CD4-positive, CD25-positive, alpha-beta regulatory T cell (primary cell): ENCODE results near the gene KRTAP4-12. TPM values are rescaled to one million over a fixed set of nuclear protein-coding genes. Genes with fewer than 3 reads are reported as not detected.
"Not testable (repeated sequence)": the region's sequence is repeated elsewhere in the genome, so short reads cannot be mapped to it uniquely, and the experiment has no call there.

ENCODE experiments used
- ATAC-seq, 2 donors: fragments of 150-1000 bp; cut with Tn5 transposase; one replicate each; pipeline ENCODE4 v1.10.0; 2021; ENCODE audit warnings: low read depth in 2 of 2, moderate number of reproducible peaks in 2 of 2, moderate library complexity in 1 of 2
- DNase-seq, 3 donors: peaks; one replicate each; pipeline versions ENCODE4 v3.0.0 to v3.0.0-alpha.2; 2012 to 2022; ENCODE audit warnings: mixed read lengths in 1 of 3
- H3K27ac ChIP-seq: one replicate; pipeline ENCODE4 v1.7.0; 2013; ENCODE audit warnings: mild to moderate bottlenecking, low read length; ENCODE audit not compliant: insufficient read depth, poor library complexity, severe bottlenecking
- H3K27me3 ChIP-seq: one replicate; pipeline ENCODE4 v1.7.0; 2013; ENCODE audit warnings: low read length; ENCODE audit not compliant: control insufficient read depth, insufficient read depth
- H3K36me3 ChIP-seq: one replicate; pipeline ENCODE4 v1.7.0; 2013; ENCODE audit warnings: mild to moderate bottlenecking, low read length, moderate library complexity; ENCODE audit not compliant: control insufficient read depth, insufficient read depth
- H3K4me1 ChIP-seq: 2 replicates; pipeline ENCODE4 v1.7.0; 2013; ENCODE audit warnings: mild to moderate bottlenecking, low read length; ENCODE audit not compliant: insufficient read depth, control insufficient read depth, poor library complexity, severe bottlenecking
- H3K4me3 ChIP-seq: one replicate; pipeline ENCODE4 v1.7.0; 2013; ENCODE audit warnings: low read depth, mild to moderate bottlenecking, low read length, moderate library complexity
- H3K9me3 ChIP-seq, 2 experiments: 1 replicate in 1 of 2; 2 replicates in 1 of 2; pipeline ENCODE4 v1.7.0; 2013; ENCODE audit warnings: low read length in 2 of 2, mild to moderate bottlenecking in 1 of 2, moderate library complexity in 1 of 2; ENCODE audit not compliant: control insufficient read depth in 2 of 2
- H3K27ac Mint-ChIP-seq, 3 donors: one replicate each; pipeline ENCODE4 v1.8.0; 2020 to 2022; ENCODE audit warnings: mild to moderate bottlenecking in 3 of 3, mixed read lengths in 3 of 3, moderate library complexity in 2 of 3
- H3K27me3 Mint-ChIP-seq: one replicate; pipeline ENCODE4 v1.8.0; 2022; ENCODE audit warnings: mild to moderate bottlenecking, mixed read lengths
- H3K36me3 Mint-ChIP-seq: one replicate; pipeline ENCODE4 v1.8.0; 2020; ENCODE audit warnings: mixed read lengths
- H3K4me1 Mint-ChIP-seq, 4 donors: one replicate each; pipeline ENCODE4 v1.8.0; 2020 to 2022; ENCODE audit warnings: mixed read lengths in 4 of 4, mild to moderate bottlenecking in 1 of 4
- H3K4me3 Mint-ChIP-seq, 4 donors: one replicate each; pipeline ENCODE4 v1.8.0; 2020 to 2022; ENCODE audit warnings: mild to moderate bottlenecking in 4 of 4, mixed read lengths in 4 of 4, moderate library complexity in 3 of 4
- H3K9me3 Mint-ChIP-seq, 7 donors: one replicate each; pipeline ENCODE4 v1.8.0; 2020 to 2022; ENCODE audit warnings: mixed read lengths in 7 of 7, mild to moderate bottlenecking in 3 of 7, moderate library complexity in 2 of 7
- polyA plus RNA-seq, 4 donors: library from polyadenylated mRNA; unstranded; fragments of 300-500 nt; fragmentation: Illumina TruSeq; gene quantifications; one replicate each; pipeline ENCODE4 v1.2.3, GENCODE V29; 2021
- total RNA-seq: library from RNA; stranded (reverse); gene quantifications from one replicate; pipeline ENCODE4 v1.2.3, GENCODE V29; 2022

The KRTAP4-12 gene
- total and polyA plus RNA-seq, 5 donors from 2014 or later = not detected

DNA sequence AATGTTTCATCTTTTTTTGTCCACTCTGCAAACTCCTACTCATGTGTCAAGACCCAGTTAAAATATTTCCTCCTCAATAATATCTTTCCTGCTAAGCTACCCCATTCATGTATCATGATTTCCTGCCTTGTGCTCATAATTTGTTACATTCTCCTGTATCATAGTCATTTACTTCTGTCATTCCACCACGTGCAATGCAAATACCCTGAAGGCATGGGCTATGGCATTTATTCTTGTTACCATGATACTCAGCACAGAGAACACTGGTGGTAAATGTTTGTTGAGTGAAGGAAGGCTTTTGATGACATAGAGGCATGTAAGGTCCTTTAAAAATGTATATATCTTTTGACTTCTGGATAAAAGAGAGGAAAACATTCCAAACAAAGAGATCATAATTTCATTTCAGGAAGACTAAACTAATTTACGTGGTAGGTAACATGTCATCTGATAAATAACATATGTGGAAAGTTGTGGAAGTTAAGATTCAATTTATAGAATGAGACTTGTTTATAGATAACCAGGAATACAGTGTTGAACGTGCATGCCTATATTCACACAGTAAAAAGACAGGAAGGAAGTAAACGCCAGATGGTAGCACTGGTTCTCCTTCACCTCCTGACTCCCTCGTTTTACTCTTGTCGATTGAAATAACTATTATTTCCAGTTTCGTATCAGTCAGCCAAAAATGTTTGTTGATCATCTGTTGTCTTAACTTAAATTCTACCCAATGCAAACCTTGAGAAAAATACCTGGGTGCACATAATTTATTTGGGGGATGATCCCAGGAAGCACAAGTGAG, 24.1 kb downstream of the KRTAP4-12 start:
- not testable (repeated sequence) for H3K27ac Mint-ChIP-seq, H3K9me3 Mint-ChIP-seq, H3K4me1 ChIP-seq, ATAC-seq, H3K27me3 ChIP-seq, H3K36me3 ChIP-seq, H3K9me3 ChIP-seq, H3K4me1 Mint-ChIP-seq, DNase-seq, H3K36me3 Mint-ChIP-seq, H3K27ac ChIP-seq, H3K4me3 ChIP-seq
- peaks cover 28% of the 10 kb centered on the region for H3K27me3 Mint-ChIP-seq
- H3K4me3 Mint-ChIP-seq = peak overlapping the region in 1 of 4 donors; percentile 23

DNA sequence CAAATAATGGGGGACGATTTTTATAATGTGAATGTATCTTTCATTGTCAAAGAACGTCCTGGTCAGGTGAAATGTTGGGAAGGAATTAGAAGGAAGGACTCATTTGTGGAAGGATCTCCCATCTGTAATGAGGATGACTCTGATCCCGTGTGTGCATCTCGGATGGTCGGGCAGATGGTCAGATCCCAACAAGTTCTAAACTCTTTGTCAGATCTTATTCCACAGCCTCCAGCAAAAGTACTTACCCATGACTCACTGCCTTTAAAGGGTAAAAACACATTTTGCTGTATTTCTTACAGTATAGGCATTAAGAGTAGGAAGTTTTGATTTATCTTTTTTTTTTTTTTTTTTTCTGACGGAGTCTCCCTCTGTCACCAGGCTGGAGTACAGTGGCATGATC, 25.5 kb downstream of the KRTAP4-12 start:
- no peaks in the 10 kb centered on the region for H3K4me1 ChIP-seq
- peaks cover 0 to 9% (median 2%) of the 10 kb centered on the region in 4 donors for H3K4me1 Mint-ChIP-seq
- no peaks in the 10 kb centered on the region for H3K36me3 Mint-ChIP-seq
- ATAC-seq (no peak), DNase-seq (no peak)
- no peaks in the 10 kb centered on the region for H3K9me3 ChIP-seq
- no peak overlapping the region for H3K4me3 Mint-ChIP-seq
- H3K9me3 Mint-ChIP-seq = peaks cover 0 to 3% (median 0%) of the 10 kb centered on the region in 7 donors
- H3K27me3 ChIP-seq = peaks cover 4% of the 10 kb centered on the region
- no peak overlapping the region for H3K27ac ChIP-seq
- H3K27me3 Mint-ChIP-seq = peaks cover 34% of the 10 kb centered on the region
- H3K36me3 ChIP-seq = no peaks in the 10 kb centered on the region
- no peak overlapping the region for H3K4me3 ChIP-seq
- no peak overlapping the region for H3K27ac Mint-ChIP-seq

DNA sequence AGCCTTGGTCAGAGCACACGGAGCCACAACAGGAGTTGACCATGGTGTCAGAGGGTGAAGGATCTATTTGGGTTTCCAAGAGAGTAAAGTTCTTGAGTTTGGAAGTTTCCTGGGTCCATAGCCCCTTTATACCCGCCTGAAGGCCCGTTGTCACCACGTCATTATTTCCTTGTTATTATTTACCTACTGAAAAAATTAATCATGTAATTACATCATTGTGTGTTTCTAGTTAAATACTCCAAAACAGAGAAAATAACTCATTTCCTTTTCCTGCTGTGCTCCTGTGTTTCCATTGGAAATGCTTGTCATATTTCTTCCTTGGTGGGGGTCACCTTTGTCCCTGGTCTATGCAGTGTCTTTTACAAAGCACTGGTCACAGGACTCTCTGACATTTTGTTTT, 25.9 kb downstream of the KRTAP4-12 start, which contains the start of gene KRTAP4-8:
TSS of gene KRTAP4-8 (minus strand) at position 101 of the 400 bp plus-strand sequence. CDS start at position 43, 58 bp downstream.
- Histone ChIP-seq H3K4me3 (no peak within 1 kb of the TSS), H3K4me1 (no peaks in the 10 kb centered on the region), H3K36me3 (no peaks in the 10 kb centered on the region), H3K9me3 (no peaks in the 10 kb centered on the region), H3K27me3 (peaks cover 4% of the 10 kb centered on the region), H3K27ac (no peak within 1 kb of the TSS)
- Mint-ChIP-seq H3K4me3 (no peak within 1 kb of the TSS), H3K27me3 (peaks cover 34% of the 10 kb centered on the region), H3K27ac (no peak within 1 kb of the TSS), H3K9me3 (peaks cover 0 to 3% (median 0%) of the 10 kb centered on the region in 7 donors), H3K4me1 (peaks cover 0 to 9% (median 2%) of the 10 kb centered on the region in 4 donors), H3K36me3 (no peaks in the 10 kb centered on the region)
- ATAC-seq (no peak), DNase-seq (no peak)

GRCh38 chr17:41096055-41096454, 27.9 kb downstream of the KRTAP4-12 start:
- no peak for ATAC-seq
- no peak overlapping the region for H3K4me3 Mint-ChIP-seq
- peaks cover 34% of the 10 kb centered on the region for H3K27me3 Mint-ChIP-seq
- Histone ChIP-seq H3K36me3 (no peaks in the 10 kb centered on the region), H3K27me3 (peaks cover 4% of the 10 kb centered on the region), H3K4me3 (no peak overlapping the region), H3K27ac (no peak overlapping the region), H3K4me1 (no peaks in the 10 kb centered on the region), H3K9me3 (no peaks in the 10 kb centered on the region)
- peaks cover 0 to 3% (median 0%) of the 10 kb centered on the region in 7 donors for H3K9me3 Mint-ChIP-seq
- no peak overlapping the region for H3K27ac Mint-ChIP-seq
- no peak for DNase-seq
- peaks cover 0 to 9% (median 2%) of the 10 kb centered on the region in 4 donors for H3K4me1 Mint-ChIP-seq
- H3K36me3 Mint-ChIP-seq = no peaks in the 10 kb centered on the region

DNA sequence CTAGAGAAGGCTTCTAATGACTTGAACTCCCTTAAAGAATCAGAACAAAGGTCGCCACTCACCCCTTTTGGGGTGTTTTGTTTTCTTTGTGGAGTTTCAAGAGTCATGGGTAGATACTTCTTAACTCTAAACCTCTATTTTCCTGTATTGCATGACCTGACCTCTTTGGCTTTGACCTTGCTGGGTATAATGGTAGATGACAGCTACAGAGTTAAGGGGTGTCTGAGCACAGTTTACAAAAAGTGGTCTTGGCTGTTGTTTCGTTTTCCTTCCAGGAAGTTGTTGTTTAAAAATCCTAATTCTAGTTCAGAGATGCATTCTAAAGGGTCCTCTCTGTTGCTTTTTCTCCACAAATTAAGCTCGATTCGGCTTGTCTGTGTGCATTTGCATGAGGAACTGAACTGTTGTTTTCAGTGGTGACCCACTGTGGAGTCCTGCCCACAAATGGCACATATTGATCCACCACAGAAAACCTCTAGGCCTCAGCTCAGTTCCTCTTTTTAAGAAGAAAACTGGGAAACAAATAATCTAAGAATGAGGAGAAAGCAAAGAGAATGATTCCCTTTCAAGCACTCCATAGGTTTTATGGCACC, 35.1 kb downstream of the KRTAP4-12 start:
- DNase-seq, H3K36me3 Mint-ChIP-seq, H3K27ac Mint-ChIP-seq, H3K9me3 ChIP-seq, H3K4me3 ChIP-seq, H3K9me3 Mint-ChIP-seq, H3K36me3 ChIP-seq, H3K4me1 Mint-ChIP-seq, H3K4me3 Mint-ChIP-seq, ATAC-seq, H3K27me3 ChIP-seq, H3K4me1 ChIP-seq, H3K27ac ChIP-seq: not testable (repeated sequence)
- peaks cover 19% of the 10 kb centered on the region for H3K27me3 Mint-ChIP-seq

- not testable (repeated sequence) for H3K4me1 ChIP-seq, ATAC-seq, H3K4me1 Mint-ChIP-seq, H3K36me3 Mint-ChIP-seq, H3K27me3 ChIP-seq, H3K36me3 ChIP-seq, H3K27ac Mint-ChIP-seq, H3K9me3 ChIP-seq, H3K9me3 Mint-ChIP-seq, DNase-seq, H3K4me3 ChIP-seq, H3K27ac ChIP-seq
- Mint-ChIP-seq H3K27me3 (peaks cover 28% of the 10 kb centered on the region), H3K4me3 (peak within 1 kb of the TSS in 1 of 4 donors; percentile 38)
These were observed 39.7 kb downstream of the KRTAP4-12 start, which contains the start of gene KRTAP4-7 for GRCh38 chr17:41084100-41084856. KRTAP4-7 (plus strand) TSS chr17:41084150; CDS start chr17:41084207, 57 bp downstream.

DNA sequence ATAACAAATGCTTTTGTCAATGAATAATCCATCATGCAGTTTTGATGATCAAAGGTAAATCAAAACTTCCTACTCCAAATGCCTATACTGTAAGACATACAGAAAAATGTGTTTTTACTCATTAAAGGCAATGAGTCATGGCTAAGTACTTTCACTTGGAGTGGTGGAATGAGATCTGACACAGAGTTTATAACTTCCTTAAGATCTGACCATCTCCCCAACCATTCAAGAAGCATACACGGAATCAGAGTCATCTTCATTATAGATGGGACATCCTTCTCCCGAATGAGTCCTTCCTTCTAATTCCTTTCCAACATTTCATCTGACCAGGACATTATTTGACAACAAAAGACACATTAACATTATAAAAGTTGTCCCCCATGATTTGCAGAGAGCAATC, 40.6 kb downstream of the KRTAP4-12 start:
- not testable (repeated sequence) for H3K4me1 Mint-ChIP-seq, H3K4me3 Mint-ChIP-seq, H3K36me3 Mint-ChIP-seq, H3K27ac ChIP-seq, H3K4me1 ChIP-seq, DNase-seq, H3K27ac Mint-ChIP-seq, H3K4me3 ChIP-seq, H3K9me3 ChIP-seq, H3K9me3 Mint-ChIP-seq, H3K27me3 ChIP-seq, ATAC-seq, H3K36me3 ChIP-seq
- H3K27me3 Mint-ChIP-seq = peaks cover 26% of the 10 kb centered on the region
